ENCODE measurements around the gene ZNF200.
"Not testable (repeated sequence)": the region's sequence is repeated elsewhere in the genome, so short reads cannot be mapped to it uniquely, and the experiment has no call there.

ZNF200 gene

DNA sequence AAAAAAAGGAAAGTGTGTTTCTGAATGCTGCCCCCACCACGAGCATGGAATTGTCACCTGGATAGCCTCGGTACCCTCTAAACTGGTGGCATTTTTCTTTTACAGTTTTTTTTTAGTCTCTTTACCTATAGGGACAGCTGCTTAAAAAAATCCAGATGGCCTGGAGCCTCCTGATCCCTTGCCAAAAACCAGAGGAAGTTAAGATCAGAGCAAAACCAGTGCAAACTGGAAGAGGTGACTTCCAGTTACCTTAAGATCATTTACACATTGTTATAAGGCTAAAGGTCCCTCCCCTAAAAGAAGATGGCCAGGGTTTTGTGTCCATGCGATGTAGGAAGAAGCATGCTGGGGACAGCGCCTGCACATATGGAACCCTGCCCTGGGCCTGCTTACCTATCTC, 18.0 kb upstream of the ZNF200 start:
- DNase-seq = no peak

DNA sequence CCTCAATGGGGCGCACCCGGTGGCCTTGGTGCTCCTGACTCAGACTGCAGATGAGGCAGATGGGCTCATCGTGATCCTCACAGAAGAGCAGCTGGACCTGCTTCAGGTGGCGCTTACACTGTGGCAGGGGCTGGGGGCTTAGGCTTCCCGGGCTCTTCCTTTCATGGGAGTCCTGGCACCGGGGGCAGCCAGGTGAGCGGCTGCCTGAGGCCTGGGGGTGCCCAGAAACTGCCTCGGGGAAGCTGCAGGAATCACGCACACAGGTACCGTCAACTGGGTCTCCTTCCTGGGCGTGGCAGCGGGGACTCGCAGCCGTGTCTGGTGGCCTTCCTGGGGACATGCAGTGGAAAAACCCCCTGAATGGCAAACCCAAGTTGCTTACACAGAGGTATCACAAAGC, 14.5 kb upstream of the ZNF200 start:
- DNase-seq = no peak

DNA sequence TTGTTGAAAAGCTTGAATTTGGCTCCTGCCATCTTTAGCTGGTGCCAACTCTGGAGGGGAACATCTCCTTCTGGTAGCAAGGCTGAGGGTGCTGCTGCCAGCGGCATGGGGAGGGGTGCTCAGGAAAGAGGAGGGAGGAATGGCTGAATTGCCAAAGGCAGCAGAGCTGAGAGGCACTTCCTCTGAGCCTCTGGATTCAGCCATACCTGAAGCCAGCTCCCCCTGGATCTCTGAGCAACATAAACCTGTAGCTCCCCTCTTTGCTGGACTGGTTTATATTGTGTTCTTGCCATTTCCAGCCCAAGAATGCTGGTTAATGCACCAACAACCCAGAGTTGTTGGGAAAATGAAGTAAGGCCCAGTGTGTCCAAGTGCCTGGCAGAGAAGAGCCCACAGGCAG, 14.1 kb upstream of the ZNF200 start:
- no peak for DNase-seq

DNA sequence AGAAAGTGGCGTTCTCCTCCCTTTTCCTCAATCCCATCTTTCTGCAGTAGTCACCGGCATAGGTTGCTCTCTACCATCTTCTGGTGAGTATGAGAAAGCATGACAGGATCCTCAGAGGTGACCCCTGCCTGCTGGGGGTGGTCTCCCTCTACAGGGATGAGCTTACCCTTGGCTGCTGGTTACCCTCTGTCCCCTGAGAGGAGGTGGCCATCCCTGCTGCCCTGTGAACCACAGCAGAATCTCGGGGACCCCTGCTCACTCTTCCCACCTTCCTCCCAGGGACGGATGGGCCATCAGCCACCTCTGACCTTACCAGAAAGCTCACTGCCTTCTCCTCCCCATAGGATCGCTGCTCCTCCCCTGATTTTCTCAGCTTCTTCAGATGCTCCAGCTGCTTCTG, 13.6 kb upstream of the ZNF200 start:
- no peak for DNase-seq

DNA sequence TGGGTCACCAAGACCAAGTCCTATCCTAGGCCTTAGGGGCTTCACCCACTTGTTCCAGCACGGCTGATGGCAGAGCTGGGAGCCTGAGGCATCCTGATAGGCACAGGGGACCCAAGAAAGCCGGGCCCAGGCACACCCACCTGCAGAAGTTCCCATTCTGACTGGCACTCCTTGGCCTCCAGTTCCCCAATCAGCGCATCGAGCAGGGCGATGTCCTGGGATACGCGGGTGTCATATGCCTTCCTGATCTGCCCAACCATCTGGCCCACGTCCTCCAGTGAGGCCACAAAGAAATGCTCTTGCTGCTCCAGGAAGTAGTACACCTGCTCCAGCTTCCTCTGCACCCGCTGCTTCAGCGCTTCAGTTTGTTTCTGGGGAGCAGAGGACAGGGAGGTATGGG, 11.9 kb upstream of the ZNF200 start:
- DNase-seq = no peak

DNA sequence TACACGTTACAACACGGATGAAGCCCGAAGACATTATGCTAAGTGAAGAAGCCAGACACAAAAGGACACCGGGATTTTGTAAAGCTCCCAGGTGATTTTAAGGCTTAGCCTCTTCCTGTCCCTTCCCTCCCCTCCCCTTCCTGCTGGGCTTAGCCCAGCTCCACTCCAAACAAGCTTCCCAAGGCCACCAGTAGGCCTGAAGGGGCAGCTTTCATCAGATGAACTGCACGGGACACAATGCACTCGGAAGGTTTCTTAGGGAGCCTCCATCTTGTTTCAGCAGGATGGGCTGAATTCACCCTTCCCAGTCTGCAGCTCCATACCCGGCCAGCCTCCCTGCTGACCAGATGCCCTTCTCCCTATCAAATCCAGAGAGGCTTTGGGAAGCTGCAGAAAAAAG, 11.0 kb upstream of the ZNF200 start:
- DNase-seq = no peak

DNA sequence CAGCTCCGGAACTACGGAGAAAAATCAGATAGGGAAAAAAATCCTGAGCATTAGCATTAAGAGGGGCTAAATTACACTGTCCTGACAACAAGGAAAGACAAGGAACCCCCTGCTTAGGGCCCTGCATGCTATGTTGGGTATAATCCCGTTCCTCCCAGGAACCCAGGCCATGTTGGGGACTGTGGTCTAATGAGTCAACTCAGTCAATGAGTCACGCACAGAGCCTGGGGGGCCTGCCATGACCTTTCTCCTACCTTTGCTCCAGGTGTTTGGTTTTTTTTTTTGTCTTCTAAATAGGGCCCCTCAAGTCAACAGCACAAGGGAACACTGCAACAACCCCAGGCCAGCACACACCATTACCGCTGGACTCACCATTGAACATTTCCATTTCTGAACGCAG, 8.9 kb upstream of the ZNF200 start:
- DNase-seq = no peak

DNA sequence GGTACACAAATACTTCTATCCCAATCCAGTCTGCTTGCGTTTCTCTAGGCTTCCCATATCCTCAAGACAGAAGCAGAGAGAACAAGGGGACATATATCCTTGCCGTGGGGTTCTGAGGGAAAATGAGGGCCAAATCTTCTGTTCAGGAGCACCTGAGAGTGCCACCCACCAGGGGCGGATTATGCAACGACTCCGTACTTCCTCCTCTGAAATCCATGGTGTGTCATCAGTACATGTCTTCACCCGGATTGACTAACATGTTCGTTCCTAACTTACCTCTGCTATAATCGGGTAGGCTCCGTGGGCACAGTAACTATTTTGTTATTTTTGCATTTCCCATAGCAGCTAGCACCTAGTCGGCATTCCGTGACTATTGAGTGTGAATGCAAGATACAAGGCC, 7.8 kb upstream of the ZNF200 start:
- DNase-seq = no peak

DNA sequence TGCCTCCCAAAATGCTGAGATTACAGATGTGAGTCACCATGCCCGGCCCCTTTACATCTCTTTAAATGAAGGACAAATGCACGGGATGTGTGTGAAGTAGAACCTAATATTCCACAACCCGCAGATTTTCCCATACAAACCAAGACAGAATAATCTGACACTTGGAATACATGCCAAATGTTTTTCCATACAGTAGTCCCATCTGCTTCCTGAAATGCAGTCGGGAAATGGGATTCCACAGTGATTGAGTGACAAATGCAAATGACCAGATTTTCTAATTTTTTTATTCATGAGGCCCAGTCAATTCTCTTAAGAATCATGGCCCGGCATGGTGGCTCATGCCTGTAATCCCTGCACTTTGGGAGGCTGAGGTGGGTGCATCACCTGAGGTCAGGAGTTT, 6.8 kb upstream of the ZNF200 start:
- DNase-seq = no peak

DNA sequence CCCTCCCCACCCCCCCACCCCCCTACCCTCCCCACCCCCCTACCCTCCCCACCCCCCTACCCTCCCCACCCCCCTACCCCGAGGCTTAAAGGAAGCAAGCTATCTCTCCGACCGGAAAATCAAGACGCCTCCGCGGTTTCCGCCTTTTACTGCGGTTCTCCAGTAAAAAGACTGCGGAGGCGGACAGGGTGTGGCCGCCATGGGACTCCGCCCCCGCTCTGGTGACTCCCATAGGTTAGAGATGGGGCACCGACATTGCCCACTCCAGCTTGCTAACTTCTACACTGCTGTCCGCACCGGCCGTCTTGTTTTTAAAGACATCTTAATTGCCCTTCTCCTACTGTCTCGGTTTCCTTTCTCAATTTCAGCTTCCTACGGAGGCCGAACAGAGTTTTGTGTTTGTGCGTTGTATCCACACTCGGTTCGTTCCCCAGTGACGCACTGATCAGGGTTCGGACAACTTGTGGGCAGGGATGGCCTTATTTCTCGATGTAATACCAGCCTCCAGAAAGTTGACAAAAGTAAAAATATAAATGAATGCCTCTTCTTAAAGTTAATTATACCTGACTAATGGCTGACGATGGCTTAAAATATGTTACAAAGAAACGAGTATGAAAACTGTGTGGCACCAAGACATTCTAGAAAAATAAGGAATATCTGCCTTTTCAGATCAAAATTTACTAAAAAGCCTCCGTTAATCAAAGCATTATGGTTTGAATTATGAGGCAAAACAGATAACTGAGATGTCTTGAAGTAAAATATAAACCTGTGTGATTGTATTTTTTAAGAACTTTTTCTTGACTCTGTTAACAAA, 1.1 kb upstream of the ZNF200 start:
- DNase-seq = no peak

DNA sequence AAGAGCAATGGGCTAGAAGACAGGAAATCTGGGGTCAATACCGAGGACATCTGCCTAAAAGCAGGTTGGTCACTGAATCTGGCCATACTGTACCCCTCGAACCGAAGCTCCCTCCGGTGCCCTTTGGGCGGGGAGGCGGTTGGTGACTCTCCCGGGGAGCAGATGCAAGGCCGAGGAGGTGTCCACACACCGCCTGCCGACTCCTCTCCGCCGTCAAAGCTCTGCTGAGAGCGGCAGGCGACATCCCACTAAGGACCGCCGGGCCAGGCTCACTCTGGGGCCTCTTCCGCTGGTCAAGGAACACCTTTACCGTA, 458 bp downstream of the ZNF200 start:
- no peak for DNase-seq

DNA sequence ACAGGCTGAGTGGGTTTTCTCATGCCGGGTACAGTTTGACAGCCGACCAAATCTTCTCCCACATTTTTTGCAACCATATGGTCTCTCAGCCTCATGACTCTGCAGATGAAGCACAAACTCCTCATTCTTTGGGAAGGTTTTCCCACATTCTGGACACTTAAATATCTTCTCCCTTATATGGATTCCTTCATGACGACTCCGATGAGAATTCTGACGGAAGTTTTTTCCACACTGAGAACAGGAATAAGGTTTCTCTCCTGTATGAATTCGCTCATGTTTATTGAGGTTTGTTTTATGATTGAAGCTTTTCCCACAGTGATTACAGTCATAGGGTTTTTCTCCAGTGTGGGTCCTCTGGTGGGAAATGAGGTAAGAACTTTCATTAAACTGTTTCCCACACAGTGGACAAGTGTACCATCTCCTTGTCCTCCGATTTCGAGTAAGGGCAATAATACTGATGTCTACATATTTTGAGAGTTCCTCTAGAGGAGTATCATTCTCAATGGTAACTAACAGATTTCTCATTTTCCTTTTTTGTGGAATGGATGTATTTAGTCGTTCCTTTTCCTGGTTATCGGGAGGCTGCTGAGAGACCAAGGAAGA, 10.9 kb downstream of the ZNF200 start:
- DNase-seq = no peak

DNA sequence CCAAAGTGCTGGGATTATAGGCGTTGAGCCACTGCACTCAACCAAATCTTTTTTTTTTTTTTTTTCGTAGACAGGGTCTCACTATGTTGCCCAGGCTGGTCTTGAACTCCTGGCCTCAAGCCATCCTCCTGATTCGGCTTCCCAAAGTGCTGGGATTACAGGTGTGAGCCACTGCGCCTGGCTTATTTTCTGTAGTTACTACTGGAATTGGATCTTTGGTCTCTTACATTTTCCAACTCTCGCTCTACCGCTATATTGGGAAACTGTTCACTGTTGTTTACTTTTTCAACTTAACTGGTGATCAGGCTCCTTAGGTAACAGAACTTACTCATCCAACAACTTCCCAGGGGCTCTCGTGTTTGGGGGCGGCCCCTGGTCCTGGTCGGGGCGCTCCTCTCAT, 14.1 kb downstream of the ZNF200 start:
- no peak for DNase-seq

DNA sequence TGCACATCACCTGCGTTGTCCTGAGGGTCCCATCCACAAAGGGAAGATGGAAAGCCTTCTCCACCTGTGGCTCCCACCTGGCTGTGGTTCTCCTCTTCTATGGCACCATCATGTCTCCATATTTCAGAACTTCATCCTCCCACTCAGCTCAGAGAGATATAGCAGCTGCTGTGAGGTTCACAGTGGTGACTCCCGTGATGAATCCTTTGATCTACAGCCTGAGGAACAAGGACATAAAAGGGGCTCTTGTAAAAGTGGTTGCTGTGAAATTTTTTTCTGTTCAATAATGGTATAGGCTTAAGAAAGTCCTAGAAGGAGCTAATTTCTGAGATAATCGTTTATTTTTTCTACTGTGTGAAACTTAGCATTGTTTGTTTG, 18.7 kb downstream of the ZNF200 start:
- DNase-seq = no peak

DNA sequence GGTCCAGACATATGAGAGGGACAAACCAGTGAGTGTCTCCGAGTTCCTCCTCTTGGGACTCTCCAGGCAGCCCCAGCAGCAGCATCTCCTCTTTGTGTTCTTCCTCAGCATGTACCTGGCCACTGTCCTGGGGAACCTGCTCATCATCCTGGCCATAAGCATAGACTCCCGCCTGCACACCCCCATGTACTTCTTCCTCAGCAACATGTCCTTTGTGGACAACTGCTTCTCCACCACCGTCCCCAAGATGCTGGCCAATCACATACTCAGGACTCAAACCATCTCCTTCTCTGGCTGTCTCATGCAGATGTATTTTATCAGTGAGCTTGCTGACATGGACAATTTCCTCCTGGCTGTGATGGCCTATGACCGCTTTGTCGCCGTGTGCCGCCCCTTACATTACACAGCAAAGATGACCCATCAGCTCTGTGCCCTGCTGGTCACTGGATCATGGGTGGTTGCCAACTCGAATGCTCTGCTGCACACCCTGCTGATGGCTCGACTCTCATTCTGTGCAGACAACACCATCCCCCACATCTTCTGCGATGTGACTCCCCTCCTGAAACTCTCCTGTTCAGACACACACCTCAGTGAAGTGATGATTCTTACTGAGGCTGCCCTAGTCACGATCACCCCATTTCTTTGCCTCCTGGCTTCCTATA, 19.2 kb downstream of the ZNF200 start:
- no peak for DNase-seq

DNA sequence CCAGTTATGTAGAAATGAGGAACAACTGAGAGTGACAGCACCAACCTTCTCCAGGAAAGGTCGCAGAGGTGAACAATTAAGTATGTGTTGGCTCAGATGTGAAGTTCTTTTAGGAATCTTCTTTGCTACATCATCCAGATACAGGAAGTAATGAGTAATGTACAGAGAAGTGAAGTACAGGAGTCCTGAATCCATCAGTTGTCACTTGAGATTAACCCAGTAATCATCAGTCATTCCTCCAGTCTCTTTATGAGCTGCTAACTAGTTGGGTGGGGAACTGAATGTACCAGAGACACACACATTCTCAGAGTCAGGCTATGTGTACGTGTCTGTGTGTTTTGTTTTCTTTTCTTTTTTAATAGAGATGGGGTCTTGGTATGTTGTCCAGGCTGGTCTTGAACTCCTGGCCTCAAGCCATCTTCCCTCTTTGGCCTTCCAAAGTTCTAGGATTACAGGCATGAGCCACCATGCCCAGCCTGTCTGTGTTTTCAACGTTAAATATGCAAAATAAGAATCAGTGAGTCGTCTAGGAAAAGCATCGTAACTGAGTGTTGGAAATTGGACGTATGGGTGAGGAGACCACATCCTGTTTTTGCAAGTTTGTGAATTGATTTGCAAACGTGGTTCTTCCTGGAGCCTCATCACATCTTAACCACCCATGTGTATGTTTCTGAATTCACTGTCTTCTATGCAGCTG, 19.9 kb downstream of the ZNF200 start:
- no peak for DNase-seq

DNA sequence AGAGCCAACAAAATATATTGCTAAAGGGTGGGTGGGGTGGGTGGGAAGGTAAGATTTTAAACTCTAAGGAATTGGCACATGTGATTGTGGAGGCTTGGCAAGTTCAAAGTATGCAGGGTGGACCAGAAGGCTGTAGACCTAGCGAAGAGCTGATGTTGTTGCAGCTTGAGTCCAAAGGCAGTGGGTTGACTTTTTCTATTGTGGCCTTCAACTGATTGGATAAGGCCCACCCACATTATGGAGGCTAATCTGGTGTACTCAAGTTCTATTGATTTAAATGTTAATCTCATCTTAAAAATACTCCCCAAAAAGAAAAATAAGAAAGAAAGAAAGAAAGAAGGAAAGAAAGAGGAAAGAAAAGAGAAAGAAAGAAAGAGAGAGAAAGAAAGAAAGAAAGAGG, 22.4 kb downstream of the ZNF200 start:
- no peak for DNase-seq

DNA sequence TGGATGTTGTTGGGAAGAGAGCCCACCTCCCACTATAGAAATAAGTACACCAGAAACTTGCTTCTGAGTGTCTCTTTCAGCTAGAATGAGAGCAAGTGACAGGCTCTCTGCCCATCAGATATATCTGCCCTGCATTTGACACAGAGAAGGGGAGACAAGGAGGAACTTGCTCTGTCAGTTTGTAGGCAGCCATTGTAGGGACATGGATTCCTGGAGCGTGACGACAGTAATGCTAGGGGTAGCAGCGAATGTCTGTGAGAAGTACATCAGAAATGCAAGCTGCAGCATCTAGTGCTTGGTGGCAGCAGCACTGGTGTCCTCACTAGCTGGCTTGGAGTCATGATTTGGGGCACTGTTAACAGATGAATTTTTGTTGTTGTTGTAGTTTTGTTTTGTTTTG, 23.0 kb downstream of the ZNF200 start:
- DNase-seq = no peak

DNA sequence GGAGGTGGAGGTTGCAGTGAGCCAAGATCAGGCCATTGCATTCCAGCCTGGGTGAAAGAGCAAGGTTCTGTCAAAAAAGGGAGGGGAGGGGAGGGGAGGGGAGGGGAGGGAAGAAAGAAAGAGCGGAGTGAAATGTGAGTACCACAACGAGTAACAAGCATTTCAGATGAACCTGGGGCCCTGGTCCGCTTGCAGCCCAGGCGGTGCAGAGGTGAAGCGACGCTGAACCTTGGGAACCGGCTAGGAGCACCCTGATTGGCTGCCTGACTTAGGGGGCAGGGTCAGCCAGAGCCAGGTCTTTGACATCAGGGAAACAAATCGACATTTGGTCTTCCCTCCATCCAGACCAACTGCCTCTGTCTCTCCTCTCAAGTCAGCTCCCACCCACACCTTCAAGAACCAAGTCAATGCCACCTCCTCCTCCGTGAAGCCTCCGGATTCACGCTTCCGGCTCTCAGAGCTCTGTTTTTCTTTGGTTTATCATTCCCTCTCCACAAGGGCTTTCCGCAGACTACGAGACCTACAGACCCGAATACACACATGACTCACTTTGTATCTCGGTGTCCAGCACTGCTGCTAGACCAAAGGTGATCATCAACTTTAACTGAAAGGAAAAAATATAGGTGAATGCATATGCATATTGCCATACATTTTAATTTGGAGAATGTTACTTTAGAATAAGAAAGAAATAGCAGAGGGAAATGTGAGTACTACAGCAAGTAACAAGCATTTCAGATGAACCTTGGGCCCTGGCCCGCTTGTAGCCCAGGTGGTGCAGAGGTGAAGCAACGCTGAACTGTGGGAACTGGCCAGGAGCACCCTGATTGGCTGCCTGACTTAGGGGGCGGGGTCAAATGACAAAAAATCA, 27.6 kb downstream of the ZNF200 start:
- no peak for DNase-seq

DNA sequence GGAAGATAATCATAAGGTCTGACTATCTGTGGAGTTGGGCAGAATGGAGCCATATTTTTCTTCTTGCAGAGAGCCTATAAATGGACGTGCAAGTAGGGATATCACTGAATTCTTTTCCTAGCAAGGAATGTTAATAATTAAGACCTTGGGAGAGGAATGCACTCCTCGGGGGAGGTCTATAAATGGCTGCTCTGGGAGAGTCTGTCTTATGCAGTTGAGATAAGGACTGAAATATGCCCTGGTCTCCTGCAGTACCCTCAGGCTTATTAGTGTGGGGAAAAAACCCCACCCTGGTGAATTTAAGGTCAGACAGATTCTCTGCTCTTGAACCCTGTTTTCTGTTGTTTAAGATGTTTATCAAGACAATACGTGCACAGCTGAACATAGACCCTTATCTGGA, 29.0 kb downstream of the ZNF200 start:
- not testable (repeated sequence) for DNase-seq

DNA sequence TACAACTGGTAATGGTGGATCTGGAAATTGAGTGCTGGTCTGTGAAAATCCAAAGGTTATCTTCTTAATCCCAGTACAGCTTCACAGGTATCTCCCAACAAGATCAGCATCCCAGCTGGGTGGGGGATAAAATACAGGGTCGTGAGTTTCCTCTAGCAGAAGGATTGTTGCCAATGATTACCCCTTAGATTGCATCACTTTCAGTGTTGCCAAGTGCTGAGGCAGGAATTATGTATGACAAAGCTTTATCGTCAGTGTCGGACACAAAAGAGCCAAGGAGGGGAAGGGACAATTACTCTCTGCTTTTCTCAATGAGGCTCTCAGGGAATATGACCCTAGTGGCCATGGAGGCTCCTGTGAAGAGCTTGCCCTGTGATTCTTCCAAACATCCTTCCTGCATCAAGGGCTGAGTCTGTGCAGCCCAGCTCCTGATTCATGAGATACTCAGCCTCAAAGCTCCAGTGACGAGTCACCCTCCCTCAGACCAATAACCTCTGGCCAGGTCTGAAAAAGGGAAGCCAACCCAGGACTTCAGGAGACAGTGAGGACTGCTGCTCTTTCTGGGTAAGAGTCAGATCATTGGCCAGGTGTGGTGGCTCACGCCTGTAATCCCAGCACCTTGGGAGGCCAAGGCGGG, 31.9 kb downstream of the ZNF200 start:
- DNase-seq = no peak

DNA sequence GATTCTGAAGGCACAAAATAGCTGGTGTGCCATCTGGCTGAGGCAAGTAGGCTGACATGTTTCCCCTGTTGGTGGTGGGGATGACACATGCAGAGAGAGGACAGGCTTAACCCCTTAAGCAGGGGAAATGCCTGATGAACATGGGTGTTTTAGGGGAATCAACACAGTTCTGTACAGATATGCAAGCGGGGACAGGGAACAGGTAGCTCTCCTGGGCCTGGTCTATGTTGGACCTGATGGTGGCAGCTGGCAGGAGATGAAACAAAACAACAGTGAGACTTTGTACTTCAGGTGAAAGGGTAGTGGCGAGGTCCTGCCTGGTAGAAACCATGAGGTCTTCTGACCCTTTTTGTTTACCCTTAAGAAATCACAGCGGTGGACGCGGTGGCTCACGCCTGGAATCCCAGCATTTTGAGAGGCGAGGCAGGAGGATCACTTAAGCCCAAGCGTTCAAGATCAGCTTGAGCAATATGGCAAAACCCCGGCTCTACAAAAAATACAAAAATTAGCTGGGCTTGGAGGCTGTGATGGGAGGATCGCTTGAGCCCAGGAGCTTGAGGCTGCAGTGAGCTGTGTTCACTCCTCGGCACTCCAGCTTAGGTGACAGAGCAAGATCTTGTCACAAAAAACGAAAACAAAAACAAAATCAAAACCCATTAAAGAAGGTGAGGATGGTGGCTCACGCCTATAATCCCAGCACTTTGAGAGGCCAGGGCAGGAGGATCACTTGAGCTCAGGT, 36.5 kb downstream of the ZNF200 start:
- no peak for DNase-seq

Data from left hindlimb (tissue), 1 donor.